ENCODE data around the gene RGS16. TPM values are rescaled to one million over a fixed set of nuclear protein-coding genes. Genes with fewer than 3 reads are reported as not detected.

RGS16 gene
- total and polyA plus RNA-seq, 2 experiments from 2014 or later, result 7.3 to 7.6 TPM

DNA sequence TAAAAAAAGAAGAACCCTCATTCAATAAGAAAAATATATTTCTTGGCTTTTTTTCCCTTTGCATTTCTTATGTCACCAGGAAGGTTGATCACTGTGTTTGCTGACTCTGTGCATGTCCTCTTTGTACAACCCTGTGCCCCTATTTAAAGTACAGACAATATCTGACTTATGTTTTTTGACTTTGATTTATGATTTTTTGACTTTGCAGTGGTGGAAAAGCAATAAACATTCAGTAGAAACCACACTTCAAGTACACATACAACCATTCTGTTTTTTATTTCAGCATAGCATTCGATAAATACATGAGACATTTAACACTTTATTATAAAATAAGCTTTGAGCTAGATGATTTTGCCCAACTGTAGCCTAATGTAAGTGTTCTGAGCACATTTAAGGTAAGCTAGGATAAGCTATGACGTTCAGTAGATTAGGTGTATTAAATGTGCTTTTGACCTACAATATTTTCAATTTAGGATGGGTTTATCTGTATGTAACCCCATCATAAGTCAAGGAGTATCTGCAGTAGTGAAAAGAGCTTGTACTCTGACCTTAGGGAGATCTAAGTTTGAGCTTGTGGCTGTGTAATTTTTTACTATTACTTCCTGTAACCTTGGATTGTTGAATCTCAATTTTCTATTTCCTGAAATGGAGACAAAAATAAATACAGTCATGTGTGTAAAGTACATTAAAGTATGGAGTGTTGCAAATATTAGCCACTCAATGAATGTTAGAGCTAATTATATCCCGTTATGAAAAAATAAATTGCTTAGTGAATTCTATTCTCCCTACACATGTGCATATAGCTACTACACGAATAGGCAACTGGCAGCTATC, 16.3 kb downstream of the RGS16 start:
- WGBS (ENCODE audit: low lambda C conversion rate, missing lambda C conversion rate), result 78% methylated on average over 4 of the region's 4 CpGs
- Histone ChIP-seq H3K27ac (peak overlapping the region; percentile 97), H2AFZ (peak overlapping the region; percentile 62), H3K36me3 (replicated peaks; ENCODE audit: insufficient read depth, low read depth) (no peaks in the 10 kb centered on the region), H3K27me3 (no peaks in the 10 kb centered on the region), H3K4me3 (peak overlapping the region; percentile 45), H3K9me2 (replicated peaks; ENCODE audit: insufficient read depth) (no peaks in the 10 kb centered on the region), H3K79me2 (no peaks in the 10 kb centered on the region), H4K20me1 (ENCODE audit: insufficient read depth, poor library complexity, severe bottlenecking) (no peaks in the 10 kb centered on the region), H3K4me2 (peak overlapping the region; percentile 72), H3K4me1 (ENCODE audit: insufficient read depth) (peaks cover 2% of the 10 kb centered on the region), H3K9me3 (ENCODE audit: low read depth) (no peaks in the 10 kb centered on the region)
- no peak for DNase-seq (ENCODE audit: low spot score)
- no peak for TF ChIP-seq EZH2phosphoT487 (IDR thresholded peaks at IDR 0.05; ENCODE audit: low read depth, severe bottlenecking, unreplicated experiment)
- TF ChIP-seq, protein P1, sequence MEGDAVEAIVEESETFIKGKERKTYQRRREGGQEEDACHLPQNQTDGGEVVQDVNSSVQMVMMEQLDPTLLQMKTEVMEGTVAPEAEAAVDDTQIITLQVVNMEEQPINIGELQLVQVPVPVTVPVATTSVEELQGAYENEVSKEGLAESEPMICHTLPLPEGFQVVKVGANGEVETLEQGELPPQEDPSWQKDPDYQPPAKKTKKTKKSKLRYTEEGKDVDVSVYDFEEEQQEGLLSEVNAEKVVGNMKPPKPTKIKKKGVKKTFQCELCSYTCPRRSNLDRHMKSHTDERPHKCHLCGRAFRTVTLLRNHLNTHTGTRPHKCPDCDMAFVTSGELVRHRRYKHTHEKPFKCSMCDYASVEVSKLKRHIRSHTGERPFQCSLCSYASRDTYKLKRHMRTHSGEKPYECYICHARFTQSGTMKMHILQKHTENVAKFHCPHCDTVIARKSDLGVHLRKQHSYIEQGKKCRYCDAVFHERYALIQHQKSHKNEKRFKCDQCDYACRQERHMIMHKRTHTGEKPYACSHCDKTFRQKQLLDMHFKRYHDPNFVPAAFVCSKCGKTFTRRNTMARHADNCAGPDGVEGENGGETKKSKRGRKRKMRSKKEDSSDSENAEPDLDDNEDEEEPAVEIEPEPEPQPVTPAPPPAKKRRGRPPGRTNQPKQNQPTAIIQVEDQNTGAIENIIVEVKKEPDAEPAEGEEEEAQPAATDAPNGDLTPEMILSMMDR (IDR thresholded peaks at IDR 0.05; ENCODE audit: poor library complexity), result no peak
- TF ChIP-seq EZH2 (IDR thresholded peaks at IDR 0.05; ENCODE audit: borderline replicate concordance), result no peak

DNA sequence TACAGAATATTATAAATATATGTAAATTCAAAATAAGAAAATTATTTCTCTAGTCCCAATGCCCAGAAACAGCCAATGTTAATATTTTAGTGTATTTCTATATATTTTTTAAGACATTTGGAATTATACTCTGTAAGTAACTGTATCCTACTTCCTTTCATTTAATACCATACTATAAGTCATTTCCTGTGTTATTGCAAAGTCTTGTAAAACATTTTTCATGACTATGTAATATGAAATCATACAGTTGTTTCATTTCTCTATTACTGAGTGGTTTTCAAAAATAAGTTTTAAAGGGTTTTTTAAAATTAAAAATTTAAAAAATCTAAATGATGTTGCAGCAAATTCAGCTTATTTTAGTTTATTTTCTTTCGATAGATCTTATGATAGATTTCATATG, 17.1 kb downstream of the RGS16 start:
- TF ChIP-seq EZH2phosphoT487 (IDR thresholded peaks at IDR 0.05; ENCODE audit: low read depth, severe bottlenecking, unreplicated experiment) (no peak), EZH2 (IDR thresholded peaks at IDR 0.05; ENCODE audit: borderline replicate concordance) (no peak)
- TF ChIP-seq, protein P1 (IDR thresholded peaks at IDR 0.05; ENCODE audit: poor library complexity), result no peak
- DNase-seq (ENCODE audit: low spot score), result no peak
- Histone ChIP-seq H3K79me2 (no peaks in the 10 kb centered on the region), H3K9me3 (ENCODE audit: low read depth) (no peaks in the 10 kb centered on the region), H3K27ac (no peak overlapping the region), H3K4me2 (no peak overlapping the region), H3K27me3 (no peaks in the 10 kb centered on the region), H4K20me1 (ENCODE audit: insufficient read depth, poor library complexity, severe bottlenecking) (no peaks in the 10 kb centered on the region), H3K9me2 (replicated peaks; ENCODE audit: insufficient read depth) (no peaks in the 10 kb centered on the region), H3K4me3 (no peak overlapping the region), H3K36me3 (replicated peaks; ENCODE audit: insufficient read depth, low read depth) (no peaks in the 10 kb centered on the region), H3K4me1 (ENCODE audit: insufficient read depth) (peaks cover 2% of the 10 kb centered on the region), H2AFZ (no peak overlapping the region)
- WGBS (ENCODE audit: low lambda C conversion rate, missing lambda C conversion rate), result 0% methylated on average over 1 of the region's 1 CpG

DNA sequence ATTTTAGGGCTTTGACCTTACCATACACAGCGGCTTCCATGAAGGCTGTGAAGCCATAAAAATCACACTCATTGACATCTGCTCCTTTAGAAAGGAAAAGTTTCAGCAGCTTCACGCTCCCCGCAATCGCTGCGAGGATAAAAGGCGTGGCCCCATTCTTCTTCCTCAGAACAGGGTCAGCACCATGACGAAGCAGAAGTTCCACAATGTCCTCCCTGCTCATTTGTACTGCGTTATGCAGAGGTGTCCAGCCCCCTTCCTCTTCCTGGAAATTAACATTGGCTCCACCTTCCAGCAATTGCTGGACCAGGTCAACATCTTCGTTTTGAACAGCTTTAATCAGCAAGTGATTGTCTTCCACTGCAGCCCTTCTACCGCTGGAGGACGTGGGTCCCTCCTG, 17.8 kb downstream of the RGS16 start:
- Histone ChIP-seq H3K9me2 (replicated peaks; ENCODE audit: insufficient read depth) (no peaks in the 10 kb centered on the region), H3K4me3 (no peak overlapping the region), H3K27me3 (no peaks in the 10 kb centered on the region), H3K4me1 (ENCODE audit: insufficient read depth) (peaks cover 2% of the 10 kb centered on the region), H3K4me2 (no peak overlapping the region), H3K36me3 (replicated peaks; ENCODE audit: insufficient read depth, low read depth) (no peaks in the 10 kb centered on the region), H2AFZ (no peak overlapping the region), H4K20me1 (ENCODE audit: insufficient read depth, poor library complexity, severe bottlenecking) (no peaks in the 10 kb centered on the region), H3K9me3 (ENCODE audit: low read depth) (no peaks in the 10 kb centered on the region), H3K27ac (no peak overlapping the region), H3K79me2 (no peaks in the 10 kb centered on the region)
- DNase-seq (ENCODE audit: low spot score), result no peak
- TF ChIP-seq, protein P1 (IDR thresholded peaks at IDR 0.05; ENCODE audit: poor library complexity), result no peak
- TF ChIP-seq EZH2 (IDR thresholded peaks at IDR 0.05; ENCODE audit: borderline replicate concordance), result no peak
- 95% methylated on average over 11 of the region's 11 CpGs for WGBS (ENCODE audit: low lambda C conversion rate, missing lambda C conversion rate)
